Fibroblast of skin of right quadriceps (primary cell): ENCODE measurements around the gene URAD.
"Not testable (repeated sequence)": the region's sequence is repeated elsewhere in the genome, so short reads cannot be mapped to it uniquely, and the experiment has no call there.

ENCODE experiments used
- DNase-seq: peaks from one replicate; pipeline ENCODE4 v3.0.0-alpha.2; 2013

The URAD gene

DNA sequence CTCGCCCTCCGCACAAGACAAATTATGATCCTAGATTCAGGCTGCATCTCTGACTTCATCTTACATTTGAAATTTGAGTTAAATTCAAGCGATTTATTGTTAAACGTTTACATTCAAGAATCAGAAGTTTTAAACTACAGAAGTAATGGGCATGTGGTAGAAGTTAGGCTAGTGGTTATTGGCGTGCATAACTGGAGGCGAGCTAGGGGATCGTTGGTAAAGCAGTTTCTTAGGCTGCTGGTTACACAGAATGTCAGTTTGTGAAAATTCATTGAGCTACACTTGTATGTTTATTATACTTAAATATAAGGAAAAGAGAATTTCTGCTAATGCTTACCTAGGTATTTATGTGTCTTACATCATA lies 18.6 kb downstream of the URAD start:
- no peak for DNase-seq

GRCh38 chr13:27969082-27969865 lies 19.2 kb downstream of the URAD start, which contains the start of gene CDX2:
Gene CDX2 (minus strand): TSS chr13:27969315. CDS start chr13:27969006, 309 bp downstream.
- DNase-seq, result no peak

DNA sequence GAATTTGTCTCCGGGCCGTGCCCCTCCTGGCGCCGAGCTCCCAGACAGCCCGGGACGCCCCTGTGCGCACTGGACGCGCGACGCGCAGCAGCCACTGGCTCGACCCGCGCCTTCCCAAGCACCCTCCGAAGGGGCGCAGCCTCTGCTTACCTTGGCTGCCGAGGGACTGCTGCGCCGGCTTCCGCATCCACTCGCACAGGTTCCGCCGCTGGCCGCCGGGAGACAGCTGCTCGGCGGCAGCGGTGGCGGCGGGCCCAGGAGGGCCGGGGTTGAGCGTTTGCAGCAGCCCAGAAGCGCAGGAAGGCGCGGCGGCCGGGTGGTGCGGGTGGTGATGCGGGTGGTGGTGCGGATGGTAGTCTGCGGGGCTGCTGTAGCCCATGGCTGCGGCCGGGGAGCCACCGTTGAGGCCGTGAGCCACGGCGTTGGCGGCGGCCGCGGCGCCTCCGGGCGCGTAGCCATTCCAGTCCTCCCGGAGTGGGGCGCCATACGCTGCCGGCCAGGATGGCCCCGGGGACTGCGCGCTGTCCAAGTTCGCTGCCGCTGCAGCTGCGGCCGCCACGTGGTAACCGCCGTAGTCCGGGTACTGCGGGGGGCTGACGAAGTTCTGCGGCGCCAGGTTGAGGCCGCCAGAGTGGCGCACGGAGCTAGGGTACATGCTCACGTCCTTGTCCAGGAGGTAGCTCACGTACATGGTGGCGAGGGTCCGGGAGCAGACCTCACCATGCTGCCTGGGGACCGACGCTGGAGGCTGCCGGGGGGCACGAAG lies 20.0 kb downstream of the URAD start:
- DNase-seq, result no peak

GRCh38 chr13:27967736-27968315 lies 20.7 kb downstream of the URAD start:
- DNase-seq, result no peak

GRCh38 chr13:27967203-27967735 lies 21.2 kb downstream of the URAD start:
- DNase-seq, result no peak

GRCh38 chr13:27966641-27967202 lies 21.8 kb downstream of the URAD start:
- DNase-seq, result no peak

DNA sequence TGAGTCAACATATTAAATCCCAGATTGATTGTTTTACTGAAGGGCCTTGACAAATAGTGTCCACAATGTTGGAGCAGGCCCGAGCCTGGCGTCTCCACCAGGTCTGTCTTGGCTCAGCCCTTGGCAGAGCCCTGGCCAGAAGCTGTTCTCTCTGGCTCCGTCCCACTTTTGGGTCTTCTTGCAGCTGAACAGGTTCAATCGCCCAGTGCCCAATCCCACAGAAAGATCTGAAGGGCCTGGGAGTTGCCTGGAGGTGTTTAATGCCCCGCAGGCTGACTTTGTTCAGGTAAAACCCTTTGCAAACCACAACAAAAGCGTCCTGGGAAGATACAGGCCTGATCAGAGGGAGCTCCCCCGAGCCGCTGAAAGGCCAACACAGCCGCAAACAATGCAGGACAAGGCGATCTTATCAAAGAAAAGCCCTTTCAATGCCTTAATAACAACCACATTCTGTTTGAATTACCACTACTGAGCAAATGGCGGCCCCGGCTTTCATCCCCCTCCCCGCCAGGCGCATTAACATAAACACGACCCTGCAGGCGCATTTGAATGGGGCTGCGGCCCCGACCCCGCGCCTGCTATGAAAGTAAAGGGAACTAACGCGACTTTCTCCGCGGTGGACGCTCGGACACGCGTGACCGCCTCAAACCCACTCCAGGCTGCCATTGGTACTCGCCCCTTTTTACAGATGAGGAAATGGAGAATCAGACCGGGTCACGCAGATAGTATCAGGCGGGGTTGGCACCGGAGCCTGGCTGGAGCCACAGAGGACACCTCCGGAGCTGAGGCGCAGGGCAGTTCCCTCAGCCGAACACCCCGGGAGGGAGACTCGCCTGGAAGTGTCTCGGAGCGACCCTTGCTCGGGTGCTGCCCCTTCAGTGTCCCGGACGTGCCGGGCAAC lies 22.5 kb downstream of the URAD start:
- DNase-seq, result no peak

DNA sequence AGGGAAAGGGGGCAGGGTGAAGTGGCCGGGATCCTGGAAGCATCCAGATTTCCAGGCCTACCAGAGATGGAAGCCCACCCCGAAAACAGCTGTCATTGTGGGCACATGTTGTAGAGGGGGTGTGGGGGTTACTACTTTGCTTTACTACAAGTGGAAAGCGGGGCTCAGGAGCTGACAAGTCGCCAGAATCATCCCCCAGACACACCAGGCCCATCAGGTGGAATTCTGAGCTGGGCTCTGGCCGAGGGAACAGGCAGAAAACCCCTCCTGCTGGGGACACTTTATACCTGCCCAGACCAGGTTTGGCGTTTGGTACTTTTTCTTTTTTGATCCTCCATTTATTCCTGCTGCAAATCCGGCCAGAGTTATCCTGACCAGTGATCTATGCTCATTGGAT lies 23.2 kb downstream of the URAD start:
- DNase-seq, result no peak

- DNase-seq, result no peak
These were observed 23.7 kb downstream of the URAD start for GRCh38 chr13:27964741-27965323.

GRCh38 chr13:27964206-27964605 lies 24.3 kb downstream of the URAD start:
- not testable (repeated sequence) for DNase-seq

DNA sequence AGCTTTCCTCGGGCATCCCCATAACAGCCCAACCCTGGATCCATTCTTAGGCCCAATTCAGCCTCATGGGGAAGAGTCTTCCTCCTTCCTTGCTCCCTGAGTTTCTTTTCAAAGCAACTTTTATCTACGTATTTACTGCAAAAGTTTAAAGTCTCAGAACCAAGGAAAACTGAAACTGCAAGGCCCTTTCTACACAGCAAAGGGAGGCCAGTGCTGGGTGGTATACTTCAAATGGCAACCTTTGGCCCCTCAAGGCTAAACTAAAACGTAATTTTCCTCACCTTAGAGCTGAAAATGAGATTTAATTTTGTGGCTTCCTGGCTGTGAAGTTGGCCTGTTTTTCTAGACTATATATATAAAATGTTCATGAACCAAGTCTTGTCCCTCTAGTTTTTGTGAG lies 25.0 kb downstream of the URAD start:
- DNase-seq, result no peak

- no peak for DNase-seq
These were observed 25.5 kb downstream of the URAD start for GRCh38 chr13:27962982-27963381.

GRCh38 chr13:27962128-27962841 lies 26.2 kb downstream of the URAD start:
- no peak for DNase-seq

DNA sequence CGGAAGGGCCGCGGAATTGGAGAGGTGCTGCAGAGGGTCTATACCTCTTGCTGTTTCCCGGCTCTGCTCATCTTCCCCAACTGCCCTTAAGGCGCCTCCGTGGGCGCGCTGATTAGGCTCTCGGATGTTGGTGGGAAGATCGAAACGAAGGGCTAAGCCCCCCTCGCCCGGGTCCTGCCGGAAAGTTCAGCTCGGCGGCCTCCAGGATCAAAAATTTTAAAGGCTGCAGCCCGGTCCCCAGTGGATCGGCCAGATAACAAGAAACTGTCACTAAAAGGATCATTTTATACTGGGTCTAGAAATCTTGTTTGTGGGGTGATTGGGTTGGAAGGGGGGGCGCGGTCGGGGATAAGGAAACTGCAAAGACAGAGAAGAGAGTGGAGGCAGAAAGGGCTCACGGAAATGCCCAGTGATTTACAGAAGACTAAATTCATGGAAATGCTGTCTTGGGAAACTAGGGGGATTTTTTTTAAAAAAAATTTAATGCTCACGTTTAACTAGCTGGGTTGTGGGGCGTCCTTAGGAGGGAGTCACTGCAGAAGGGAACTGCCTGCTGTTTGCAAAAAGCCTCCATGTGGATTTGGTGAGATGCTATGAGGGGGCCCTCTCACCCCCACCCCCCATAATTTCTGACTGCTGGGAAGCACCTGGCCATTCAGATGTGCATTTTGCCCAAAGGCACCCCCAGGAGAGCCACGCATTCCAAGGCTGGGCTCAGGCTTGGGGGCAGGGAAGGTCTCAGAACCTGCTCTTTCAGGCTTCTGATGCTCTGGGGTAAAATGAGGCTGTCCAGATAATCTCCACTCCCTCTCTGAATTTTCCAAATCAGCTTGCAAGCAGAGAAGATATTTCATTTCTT lies 27.0 kb downstream of the URAD start:
- no peak for DNase-seq

- DNase-seq, result no peak
These were observed 27.9 kb downstream of the URAD start for GRCh38 chr13:27960362-27961226.

DNA sequence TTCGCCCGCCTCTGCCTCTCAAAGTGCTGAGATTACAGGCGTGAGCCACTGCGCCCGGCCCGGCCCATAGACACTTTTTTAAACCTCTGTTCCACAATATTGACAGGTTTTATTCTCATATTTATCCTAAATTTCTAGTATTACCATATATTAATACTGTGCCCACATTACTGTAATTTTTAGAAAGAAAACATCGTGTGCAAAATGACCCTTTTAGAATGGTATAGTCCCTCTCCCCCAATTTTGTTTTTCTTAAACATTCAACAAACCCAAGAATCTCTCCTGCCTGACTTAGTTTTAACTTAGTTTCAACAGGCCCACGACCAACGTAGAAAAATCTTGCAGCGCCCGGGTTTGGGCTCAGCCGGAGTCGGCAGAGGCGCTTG lies 28.5 kb downstream of the URAD start:
- no peak for DNase-seq

DNA sequence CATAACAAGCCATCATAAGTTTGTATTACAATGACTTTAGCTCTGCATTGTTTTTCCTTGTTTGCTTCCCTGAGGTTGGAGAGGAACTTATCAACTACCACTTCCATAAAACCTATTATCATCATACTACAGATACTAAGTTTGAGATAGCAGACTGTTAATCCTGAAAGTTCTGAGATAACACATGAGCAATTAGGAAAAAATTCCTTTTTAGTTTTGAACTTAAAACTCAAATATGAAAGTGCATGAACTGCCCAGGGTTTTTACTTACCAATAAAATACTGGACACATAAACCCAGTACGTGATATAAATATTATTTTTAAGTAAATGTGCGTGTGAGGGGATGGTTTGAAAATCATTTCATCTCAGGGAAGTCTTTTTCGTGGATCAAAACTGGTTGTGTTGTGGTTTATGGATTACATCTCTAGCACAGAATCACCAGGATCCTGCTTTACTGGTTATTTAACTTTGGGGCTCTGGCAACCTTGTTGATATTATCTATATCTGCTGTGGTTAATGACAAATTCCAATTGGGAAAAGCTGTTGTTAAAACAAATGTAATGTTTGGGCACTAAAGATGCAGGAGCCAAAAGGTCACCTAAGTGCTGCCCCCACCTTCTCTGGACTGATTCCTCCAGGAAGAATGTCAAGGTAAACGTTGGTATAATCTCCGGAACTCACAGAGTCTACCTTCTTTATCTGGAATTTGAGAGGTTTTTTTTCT lies 31.8 kb downstream of the URAD start:
- DNase-seq, result no peak

DNA sequence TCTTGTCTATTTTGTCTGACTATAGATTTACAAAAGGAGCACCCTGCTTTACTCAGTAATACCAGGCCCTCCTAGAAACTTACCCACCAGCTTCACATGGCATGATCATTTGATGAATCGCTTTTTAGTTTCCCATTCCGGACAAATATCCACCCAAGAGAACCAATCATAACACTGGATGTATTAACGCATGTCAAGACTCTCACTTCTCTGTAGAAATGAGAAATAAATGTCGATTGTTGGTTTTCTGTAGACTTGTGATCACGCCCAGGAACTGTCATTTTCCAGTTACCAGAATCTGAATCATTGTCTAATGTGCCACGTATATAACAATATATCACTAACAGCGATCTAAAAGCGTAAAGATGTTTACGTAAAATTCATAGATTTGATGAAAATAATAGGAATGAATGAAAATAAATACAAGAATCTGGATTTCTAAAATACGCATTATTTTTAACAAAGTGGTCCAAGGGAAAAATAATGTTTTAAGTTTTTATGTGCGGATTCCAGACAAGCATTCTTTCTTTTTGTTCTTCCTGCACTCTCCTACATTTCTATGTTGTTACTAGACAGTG lies 33.4 kb downstream of the URAD start:
- DNase-seq, result no peak
